OCI-LY3 (cell line): ENCODE results near the gene SKIDA1.

Experiments
- EZH2phosphoT487 ChIP-seq: fragments of 200-600 bp; shearing (Covaris generic); IDR thresholded peaks from 2 replicates; pipeline ENCODE4 v1.6.1; 2018; ENCODE audit warnings: antibody characterized with exemption, mixed run types, low read depth
- TF ChIP-seq, protein P1 (sequence below): fragments of 200-600, 300-600 bp; sonication (generic); IDR thresholded peaks from 2 replicates; pipeline ENCODE4 v1.5.1; 2014; ENCODE audit warnings: antibody characterized with exemption, low read length, low read depth

DNA sequence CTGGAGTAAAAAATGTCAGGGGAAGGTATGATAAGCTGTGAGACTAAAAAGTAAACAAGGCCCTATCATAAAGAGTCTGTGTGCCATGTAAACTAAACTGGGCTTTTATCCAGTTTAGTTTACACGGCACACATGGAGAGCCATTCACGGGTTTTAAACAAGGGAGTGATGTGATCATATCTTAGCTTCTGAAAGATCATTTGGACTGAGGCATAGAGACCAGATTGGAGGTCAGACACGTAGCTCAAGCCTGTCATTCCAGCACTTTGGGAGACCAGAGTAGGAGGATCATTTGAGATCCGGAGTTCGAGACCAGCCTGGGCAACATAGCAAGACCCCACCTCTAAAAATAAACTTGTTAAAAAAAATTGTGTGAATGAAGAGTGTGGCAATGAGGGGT is 50.1 kb downstream of the SKIDA1 start:
- TF ChIP-seq, protein P1, sequence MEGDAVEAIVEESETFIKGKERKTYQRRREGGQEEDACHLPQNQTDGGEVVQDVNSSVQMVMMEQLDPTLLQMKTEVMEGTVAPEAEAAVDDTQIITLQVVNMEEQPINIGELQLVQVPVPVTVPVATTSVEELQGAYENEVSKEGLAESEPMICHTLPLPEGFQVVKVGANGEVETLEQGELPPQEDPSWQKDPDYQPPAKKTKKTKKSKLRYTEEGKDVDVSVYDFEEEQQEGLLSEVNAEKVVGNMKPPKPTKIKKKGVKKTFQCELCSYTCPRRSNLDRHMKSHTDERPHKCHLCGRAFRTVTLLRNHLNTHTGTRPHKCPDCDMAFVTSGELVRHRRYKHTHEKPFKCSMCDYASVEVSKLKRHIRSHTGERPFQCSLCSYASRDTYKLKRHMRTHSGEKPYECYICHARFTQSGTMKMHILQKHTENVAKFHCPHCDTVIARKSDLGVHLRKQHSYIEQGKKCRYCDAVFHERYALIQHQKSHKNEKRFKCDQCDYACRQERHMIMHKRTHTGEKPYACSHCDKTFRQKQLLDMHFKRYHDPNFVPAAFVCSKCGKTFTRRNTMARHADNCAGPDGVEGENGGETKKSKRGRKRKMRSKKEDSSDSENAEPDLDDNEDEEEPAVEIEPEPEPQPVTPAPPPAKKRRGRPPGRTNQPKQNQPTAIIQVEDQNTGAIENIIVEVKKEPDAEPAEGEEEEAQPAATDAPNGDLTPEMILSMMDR: no peak
- no peak for TF ChIP-seq EZH2phosphoT487
